K562 (cell line): Measurements from ENCODE around the gene ARHGAP10. TPM values are rescaled to one million over a fixed set of nuclear protein-coding genes. Genes with fewer than 3 reads are reported as not detected.

ENCODE experiments used
- ATAC-seq: fragments of 200-7000 bp; cut with Tn5 transposase; 3 replicates; pipeline ENCODE4 v1.9.1; 2020; ENCODE audit warnings: moderate library complexity
- BruUV-seq: library from RNA; stranded (reverse); fragments of 400-500 nt; replicated peaks from 2 replicates; lab custom pipeline; 2021; lab: Mats Ljungman, UMichigan
- CTCF ChIA-PET: fragments of 300-600 bp; formaldehyde crosslinking; extraction: SDS; loops from one replicate; lab custom pipeline; 2021; ENCODE audit warnings: low intra/inter-chr PET ratio; lab: Yijun Ruan, JAX
- POLR2A ChIA-PET: fragments of 300-600, 350-650 bp; sonication (Branson Sonifier 250); formaldehyde crosslinking; extraction: SDS; loops from one replicate; lab custom pipeline; 2021; ENCODE audit warnings: antibody characterized with exemption, inconsistent platforms; lab: Yijun Ruan, JAX
- DNase-seq, 4 experiments: peaks; one replicate each; pipeline versions ENCODE4 v3.0.0 to v3.0.0-alpha.2; 2011 to 2018; ENCODE audit warnings: low spot score in 3 of 4, mixed read lengths in 3 of 4; ENCODE audit errors: extremely low read depth in 1 of 4
- FAIRE-seq: peaks from 2 replicates; lab custom pipeline; 2011; peaks lifted over from hg19 to GRCh38; lab: Jason Lieb, UNC
- H2AFZ ChIP-seq: 2 replicates; pipeline ENCODE4 v1.6.0; 2011; ENCODE audit warnings: low read depth, low read length, control low read depth, inconsistent platforms
- H3K27ac ChIP-seq: fragments of 200-600 bp; 3 replicates; pipeline ENCODE4 v1.8.0; 2011; ENCODE audit warnings: low read depth, mild to moderate bottlenecking, control low read depth, inconsistent platforms, low read length, moderate library complexity, mixed read lengths; ENCODE audit errors: extremely low read depth
- H3K27me3 ChIP-seq, 2 experiments: fragments of 300-600 bp in 1 of 2; 2 replicates in 1 of 2; 3 replicates in 1 of 2; pipeline versions ENCODE4 v1.6.0 to v1.8.0; 2011; ENCODE audit warnings: inconsistent platforms in 2 of 2, low read length in 2 of 2, mild to moderate bottlenecking in 1 of 2, mixed read lengths in 1 of 2, moderate library complexity in 1 of 2; ENCODE audit not compliant: control insufficient read depth in 2 of 2, insufficient read depth in 2 of 2
- H3K36me3 ChIP-seq: fragments of 300-600 bp; 3 replicates; pipeline ENCODE4 v1.8.0; 2011; ENCODE audit warnings: mild to moderate bottlenecking, low read length, inconsistent platforms; ENCODE audit not compliant: control insufficient read depth, insufficient read depth
- H3K4me1 ChIP-seq, 2 experiments: fragments of 200-600 bp in 1 of 2; replicated peaks in 1 of 2; 2 replicates in 1 of 2; 3 replicates in 1 of 2; pipeline versions ENCODE4 v1.5.1 to v1.8.0; 2011; ENCODE audit warnings: inconsistent platforms in 2 of 2, low read length in 2 of 2, mild to moderate bottlenecking in 1 of 2, mixed read lengths in 1 of 2, moderate library complexity in 1 of 2; ENCODE audit not compliant: control insufficient read depth in 2 of 2, insufficient read depth in 2 of 2
- H3K4me2 ChIP-seq: 2 replicates; pipeline ENCODE4 v1.6.1; 2011; ENCODE audit warnings: low read length, control low read depth, inconsistent platforms, mixed read lengths; ENCODE audit not compliant: insufficient read depth
- H3K4me3 ChIP-seq: fragments of 200-600 bp; sonication (generic), shearing (Covaris generic); 2 replicates; pipeline ENCODE4 v1.5.1; 2016; ENCODE audit warnings: control low read depth, inconsistent platforms
- H3K79me2 ChIP-seq: fragments of 200-600 bp; 3 replicates; pipeline ENCODE4 v1.8.0; 2011; ENCODE audit warnings: low read length, inconsistent platforms; ENCODE audit not compliant: control insufficient read depth, insufficient read depth
- H3K9ac ChIP-seq, 2 experiments: 2 replicates each; pipeline versions ENCODE4 v1.6.0 to v1.6.1; 2011; ENCODE audit warnings: low read depth in 2 of 2, low read length in 2 of 2, control low read depth in 1 of 2, inconsistent platforms in 1 of 2, mild to moderate bottlenecking in 1 of 2, mixed read lengths in 1 of 2; ENCODE audit not compliant: insufficient read depth in 1 of 2
- H3K9me1 ChIP-seq: one replicate; pipeline ENCODE4 v1.6.0; 2011; ENCODE audit warnings: inconsistent platforms, mild to moderate bottlenecking, low read length, moderate library complexity; ENCODE audit not compliant: control insufficient read depth, insufficient read depth
- H3K9me3 ChIP-seq: replicated peaks from 2 replicates; pipeline ENCODE4 v1.5.1; 2011; ENCODE audit warnings: low read depth, low read length, inconsistent platforms; ENCODE audit not compliant: control insufficient read depth, insufficient read depth
- H4K20me1 ChIP-seq: replicated peaks from 2 replicates; pipeline ENCODE4 v1.6.1; 2011; ENCODE audit warnings: low read length, inconsistent platforms, mixed read lengths; ENCODE audit not compliant: control insufficient read depth, insufficient read depth
- TFE3 ChIP-seq: fragments of 450-650 bp; formaldehyde crosslinking; IDR thresholded peaks from 2 replicates; pipeline ENCODE4 v1.4.0; 2020; ENCODE audit warnings: mild to moderate bottlenecking, mixed read lengths
- ZBTB12 ChIP-seq: fragments of 250-450 bp; sonication (Bioruptor Pico); IDR thresholded peaks from 2 replicates; pipeline ENCODE4 v1.4.0; 2020
- WGBS: fragments of 100-300 bp; shearing (Covaris generic); methylation state at CpG from one replicate; pipeline ENCODE4 v1.1.6; 2016; ENCODE audit warnings: low coverage, mixed read lengths; ENCODE audit not compliant: insufficient coverage; ENCODE audit errors: missing lambda C conversion rate; 5-methylcytosine and 5-hydroxymethylcytosine counted together
- in situ Hi-C: fragments of 300-500 bp; cut with MboI; formaldehyde crosslinking; loops from 4 replicates; pipeline ENCODE4 v1.15.0; 2018; ENCODE audit warnings: inconsistent platforms, mixed read lengths
- intact Hi-C: fragments of 100-400 bp; cut with micrococcal nuclease; formaldehyde crosslinking; loops from 2 replicates; pipeline ENCODE4 v1.14.2; 2022
- polyA plus RNA-seq, 8 experiments: library from polyadenylated mRNA; depleted of rRNA in 4 of 8; stranded (reverse) in 5 of 8; unstranded in 3 of 8; fragments of >200 nt; fragmentation: Nextera tagmentation in 2 of 8; fragmentation: Illumina TruSeq in 1 of 8; extraction: Ambion mirVana in 2 of 8; extraction: Trizol in 1 of 8; gene quantifications; 2 replicates each; pipeline versions ENCODE4 v1.2.1 to v1.2.3, GENCODE V29; 2011 to 2014; ENCODE audit warnings: inconsistent platforms in 1 of 8, missing spikeins in 1 of 8
- total RNA-seq, 7 experiments: library from RNA; depleted of rRNA in 6 of 7; stranded (reverse); fragments of >200 nt in 6 of 7; fragmentation: Illumina TruSeq in 2 of 7; extraction: Trizol in 2 of 7; gene quantifications; 2 replicates each; pipeline versions ENCODE4 v1.2.1 to v1.2.3, GENCODE V29; 2011 to 2021; ENCODE audit warnings: low replicate concordance in 1 of 7

ARHGAP10 gene
- total and polyA plus RNA-seq, 9 of the 15 experiments (the other 6 are each of a cell fraction or from before 2014, with no cell fraction given) = 0.03 to 0.22 (median 0.06) TPM; not detected in 3

GRCh38 chr4:148027201-148027600, 295.3 kb downstream of the ARHGAP10 start:
- H3K9ac ChIP-seq = no peak overlapping the region
- H3K27me3 ChIP-seq = no peaks in the 10 kb centered on the region
- DNase-seq = no peak
- TF ChIP-seq TFE3 (CRISPR knock-in tag) (peak; percentile 23; the same call in 1 of the 2 replicates), ZBTB12 (CRISPR knock-in tag) (no peak)
- no peak overlapping the region for H3K4me3 ChIP-seq
- no peak overlapping the region for H2AFZ ChIP-seq
- H3K27ac ChIP-seq = no peak overlapping the region
- CTCF ChIA-PET = no interaction called here
- H4K20me1 ChIP-seq = no peaks in the 10 kb centered on the region
- 2% methylated on average over 7 of the region's 7 CpGs for WGBS
- no peaks in the 10 kb centered on the region for H3K79me2 ChIP-seq
- FAIRE-seq = no peak
- ATAC-seq = no peak
- no peaks in the 10 kb centered on the region for H3K4me1 ChIP-seq
- POLR2A ChIA-PET = no interaction called here
- no peaks in the 10 kb centered on the region for H3K36me3 ChIP-seq
- intact Hi-C loops = no loop called here
- no peaks in the 10 kb centered on the region for H3K9me1 ChIP-seq
- BruUV-seq = no TSS peak
- in situ Hi-C loops = no loop called here
- H3K9me3 ChIP-seq = no peaks in the 10 kb centered on the region
- no peak overlapping the region for H3K4me2 ChIP-seq
